Activated T-cell treated with anti-CD3 and anti-CD28 coated beads, Interleukin-2, amount 50 U/mL, for 4 hours (primary cell): ENCODE data around the gene LSS. TPM values are rescaled to one million over a fixed set of nuclear protein-coding genes. Genes with fewer than 3 reads are reported as not detected.

Experiments
- ATAC-seq, 2 donors: fragments of 200-7000 bp; cut with Tn5 transposase; one replicate each; pipeline ENCODE4 v1.10.0; 2021
- DNase-seq: peaks from one replicate; pipeline ENCODE4 v3.0.0-alpha.2; 2020
- H3K27me3 Mint-ChIP-seq: one replicate; pipeline ENCODE4 v1.8.0; 2021; ENCODE audit warnings: low read depth, mixed read lengths
- H3K36me3 Mint-ChIP-seq: one replicate; pipeline ENCODE4 v1.8.0; 2022; ENCODE audit warnings: mixed read lengths; ENCODE audit not compliant: insufficient read depth
- H3K4me1 Mint-ChIP-seq: one replicate; pipeline ENCODE4 v1.8.0; 2021; ENCODE audit warnings: low read depth, mixed read lengths
- H3K4me3 Mint-ChIP-seq: one replicate; pipeline ENCODE4 v1.8.0; 2021; ENCODE audit warnings: mild to moderate bottlenecking, moderate library complexity, mixed read lengths
- H3K9me3 Mint-ChIP-seq: one replicate; pipeline ENCODE4 v1.8.0; 2021; ENCODE audit warnings: mixed read lengths
- total RNA-seq, 3 donors: library from RNA; stranded (reverse); gene quantifications; one replicate each; pipeline ENCODE4 v1.2.1, GENCODE V29; 2021

LSS gene
- total RNA-seq, 3 donors from 2014 or later, result 14.5 to 20.6 (median 17.2) TPM

GRCh38 chr21:46194374-46195334 lies 33.9 kb downstream of the LSS start:
- no peaks in the 10 kb centered on the region for H3K9me3 Mint-ChIP-seq
- H3K27me3 Mint-ChIP-seq, result no peaks in the 10 kb centered on the region
- no peak overlapping the region for H3K4me3 Mint-ChIP-seq
- H3K4me1 Mint-ChIP-seq, result no peaks in the 10 kb centered on the region
- H3K36me3 Mint-ChIP-seq, result peaks cover 18% of the 10 kb centered on the region
- DNase-seq (no peak), ATAC-seq (no peak)

- Mint-ChIP-seq H3K4me3 (no peak overlapping the region), H3K36me3 (peaks cover 12% of the 10 kb centered on the region), H3K9me3 (no peaks in the 10 kb centered on the region), H3K4me1 (no peaks in the 10 kb centered on the region), H3K27me3 (no peaks in the 10 kb centered on the region)
- ATAC-seq (no peak), DNase-seq (no peak)
Observed at GRCh38 chr21:46193829-46194373, 34.7 kb downstream of the LSS start.

- H3K4me3 Mint-ChIP-seq, result no peak overlapping the region
- ATAC-seq, result no peak
- no peak for DNase-seq
- H3K27me3 Mint-ChIP-seq, result no peaks in the 10 kb centered on the region
- H3K36me3 Mint-ChIP-seq, result peaks cover 5% of the 10 kb centered on the region
- no peaks in the 10 kb centered on the region for H3K4me1 Mint-ChIP-seq
- no peaks in the 10 kb centered on the region for H3K9me3 Mint-ChIP-seq
Observed at GRCh38 chr21:46191686-46192575, 36.6 kb downstream of the LSS start.

GRCh38 chr21:46191257-46191685 lies 37.3 kb downstream of the LSS start:
- no peak overlapping the region for H3K4me3 Mint-ChIP-seq

GRCh38 chr21:46190491-46191131 lies 38.0 kb downstream of the LSS start:
- DNase-seq (no peak), ATAC-seq (no peak)
- no peak overlapping the region for H3K4me3 Mint-ChIP-seq
- no peaks in the 10 kb centered on the region for H3K27me3 Mint-ChIP-seq
- H3K36me3 Mint-ChIP-seq, result peaks cover 2% of the 10 kb centered on the region
- no peaks in the 10 kb centered on the region for H3K9me3 Mint-ChIP-seq
- H3K4me1 Mint-ChIP-seq, result no peaks in the 10 kb centered on the region

More at GRCh38 chr21:46191257-46191685, 37.3 kb downstream of the LSS start:
- H3K27me3 Mint-ChIP-seq, result no peaks in the 10 kb centered on the region
- no peaks in the 10 kb centered on the region for H3K9me3 Mint-ChIP-seq
- H3K36me3 Mint-ChIP-seq, result peaks cover 3% of the 10 kb centered on the region
- no peak for DNase-seq
- H3K4me1 Mint-ChIP-seq, result no peaks in the 10 kb centered on the region
- ATAC-seq, result no peak

- Mint-ChIP-seq H3K4me1 (peaks cover 1% of the 10 kb centered on the region), H3K27me3 (no peaks in the 10 kb centered on the region), H3K9me3 (no peaks in the 10 kb centered on the region), H3K36me3 (no peaks in the 10 kb centered on the region), H3K4me3 (no peak overlapping the region)
- ATAC-seq (no peak), DNase-seq (no peak)
Observed at GRCh38 chr21:46189959-46190490, 38.5 kb downstream of the LSS start.

GRCh38 chr21:46189213-46189958 lies 39.2 kb downstream of the LSS start:
- no peak overlapping the region for H3K4me3 Mint-ChIP-seq
- no peak for DNase-seq
- no peaks in the 10 kb centered on the region for H3K27me3 Mint-ChIP-seq
- no peak for ATAC-seq
- H3K4me1 Mint-ChIP-seq, result peaks cover 1% of the 10 kb centered on the region
- H3K36me3 Mint-ChIP-seq, result no peaks in the 10 kb centered on the region
- H3K9me3 Mint-ChIP-seq, result no peaks in the 10 kb centered on the region

GRCh38 chr21:46188226-46189212 lies 40.1 kb downstream of the LSS start:
- Mint-ChIP-seq H3K4me3 (no peak overlapping the region), H3K9me3 (no peaks in the 10 kb centered on the region), H3K36me3 (no peaks in the 10 kb centered on the region), H3K27me3 (no peaks in the 10 kb centered on the region), H3K4me1 (peaks cover 1% of the 10 kb centered on the region)
- no peak for ATAC-seq
- no peak for DNase-seq

GRCh38 chr21:46187814-46188213 lies 40.8 kb downstream of the LSS start:
- ATAC-seq (no peak), DNase-seq (no peak)
- Mint-ChIP-seq H3K9me3 (no peaks in the 10 kb centered on the region), H3K4me1 (peaks cover 1% of the 10 kb centered on the region), H3K36me3 (no peaks in the 10 kb centered on the region), H3K27me3 (no peaks in the 10 kb centered on the region), H3K4me3 (no peak overlapping the region)

- H3K4me1 Mint-ChIP-seq, result peaks cover 1% of the 10 kb centered on the region
- no peaks in the 10 kb centered on the region for H3K27me3 Mint-ChIP-seq
- no peak for ATAC-seq
- no peak for DNase-seq
- no peaks in the 10 kb centered on the region for H3K36me3 Mint-ChIP-seq
- no peak overlapping the region for H3K4me3 Mint-ChIP-seq
- H3K9me3 Mint-ChIP-seq, result no peaks in the 10 kb centered on the region
Observed at GRCh38 chr21:46187261-46187660, 41.3 kb downstream of the LSS start.

GRCh38 chr21:46185716-46186115 lies 42.9 kb downstream of the LSS start:
- DNase-seq (no peak), ATAC-seq (no peak)
- no peaks in the 10 kb centered on the region for H3K36me3 Mint-ChIP-seq
- H3K9me3 Mint-ChIP-seq, result no peaks in the 10 kb centered on the region
- no peak overlapping the region for H3K4me3 Mint-ChIP-seq
- no peaks in the 10 kb centered on the region for H3K27me3 Mint-ChIP-seq
- H3K4me1 Mint-ChIP-seq, result peaks cover 1% of the 10 kb centered on the region
